ENCODE measurements around the gene FBLN5.
"Not testable (repeated sequence)": the region's sequence is repeated elsewhere in the genome, so short reads cannot be mapped to it uniquely, and the experiment has no call there.

FBLN5 gene

DNA sequence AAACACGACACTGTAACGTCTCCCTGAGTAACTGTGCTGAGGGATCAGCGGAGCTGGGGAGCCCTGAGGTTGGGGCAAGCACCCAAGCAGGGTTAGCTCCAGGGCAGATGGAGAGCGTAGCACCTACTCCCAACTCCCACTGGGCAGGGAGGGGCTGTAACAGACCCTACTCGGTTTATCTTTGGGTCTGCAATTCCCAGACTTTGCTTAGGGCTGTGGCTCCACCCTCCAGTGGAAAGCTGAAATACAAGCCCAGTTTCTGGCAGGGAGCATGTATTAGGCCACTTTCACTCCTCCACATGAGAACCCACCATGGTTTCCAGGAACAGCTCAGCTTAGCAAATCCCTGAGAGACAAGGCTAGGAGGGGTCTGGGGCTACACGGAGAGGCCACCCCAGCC is 62.8 kb downstream of the FBLN5 start:
- DNase-seq (ENCODE audit: low read depth), result no peak

DNA sequence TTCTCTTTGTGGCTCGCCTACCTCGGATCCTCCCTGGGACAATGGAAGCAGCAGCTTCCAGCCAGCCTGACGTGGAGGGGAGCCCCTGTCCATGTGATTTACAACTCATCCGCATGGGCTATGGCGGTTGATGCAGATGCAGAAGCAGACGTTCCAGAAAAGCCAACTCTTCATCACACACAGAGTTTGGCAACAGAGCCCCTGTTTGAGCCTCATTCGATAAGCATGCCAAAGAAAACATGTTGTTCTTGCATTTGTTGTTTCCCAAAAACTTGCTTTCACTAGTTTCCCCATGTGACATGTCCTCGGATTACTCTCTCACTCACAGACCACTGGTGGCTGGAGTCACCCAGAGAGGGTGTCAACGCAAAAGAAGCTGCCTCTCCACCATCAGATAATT is 63.7 kb downstream of the FBLN5 start:
- no peak for DNase-seq (ENCODE audit: low read depth)

DNA sequence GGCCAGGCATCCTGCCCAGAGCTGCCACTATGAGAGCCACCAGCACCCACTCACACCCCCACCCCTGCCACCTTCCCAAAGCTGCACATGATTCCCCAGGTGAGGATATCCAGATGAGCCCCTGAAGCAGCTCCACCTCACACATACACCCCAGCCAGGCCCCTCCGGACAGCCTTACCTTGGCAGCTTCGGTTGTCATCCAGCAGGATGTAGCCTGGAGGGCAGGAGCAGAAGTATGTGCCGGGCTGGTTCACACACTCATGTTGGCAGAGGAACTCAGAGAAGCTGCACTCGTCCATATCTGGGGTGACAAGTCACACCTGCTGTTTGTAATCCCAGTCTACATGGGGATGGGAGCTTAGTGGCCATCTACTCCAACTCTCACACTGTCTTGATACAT is 64.7 kb downstream of the FBLN5 start:
- no peak for DNase-seq (ENCODE audit: low read depth)

- no peak for DNase-seq (ENCODE audit: low read depth)
Observed at GRCh38 chr14:91882369-91882768, 65.1 kb downstream of the FBLN5 start.

- DNase-seq (ENCODE audit: low read depth), result no peak
Observed at GRCh38 chr14:91879196-91879595, 68.3 kb downstream of the FBLN5 start.

- DNase-seq (ENCODE audit: low read depth), result no peak
Observed at GRCh38 chr14:91878274-91878673, 69.2 kb downstream of the FBLN5 start.

DNA sequence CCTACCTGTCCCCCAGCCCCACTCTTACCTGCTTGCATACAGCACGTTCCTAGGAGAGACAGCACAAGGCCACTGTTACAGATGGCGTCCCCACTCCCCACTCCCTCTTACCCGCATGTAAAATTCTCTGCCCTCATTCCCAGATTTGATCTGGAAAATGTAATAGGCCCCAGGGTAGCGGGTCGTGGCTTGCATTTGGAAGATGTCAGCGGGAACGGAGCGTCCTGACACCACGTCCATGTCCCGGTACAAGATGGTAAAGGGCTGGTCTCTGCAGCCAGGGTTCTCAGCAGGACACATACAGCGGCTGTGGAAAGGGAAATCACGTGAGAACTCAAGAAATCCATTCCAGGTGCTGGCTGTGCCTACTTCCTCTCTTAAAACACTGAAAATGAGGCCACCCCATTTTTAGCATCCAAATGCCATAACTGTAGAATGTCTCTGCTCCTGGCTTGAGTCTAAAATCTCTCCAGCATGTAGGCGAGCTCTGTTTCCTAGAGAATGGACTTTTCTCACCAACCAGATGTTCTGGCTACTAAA is 70.0 kb downstream of the FBLN5 start:
- no peak for DNase-seq (ENCODE audit: low read depth)

DNA sequence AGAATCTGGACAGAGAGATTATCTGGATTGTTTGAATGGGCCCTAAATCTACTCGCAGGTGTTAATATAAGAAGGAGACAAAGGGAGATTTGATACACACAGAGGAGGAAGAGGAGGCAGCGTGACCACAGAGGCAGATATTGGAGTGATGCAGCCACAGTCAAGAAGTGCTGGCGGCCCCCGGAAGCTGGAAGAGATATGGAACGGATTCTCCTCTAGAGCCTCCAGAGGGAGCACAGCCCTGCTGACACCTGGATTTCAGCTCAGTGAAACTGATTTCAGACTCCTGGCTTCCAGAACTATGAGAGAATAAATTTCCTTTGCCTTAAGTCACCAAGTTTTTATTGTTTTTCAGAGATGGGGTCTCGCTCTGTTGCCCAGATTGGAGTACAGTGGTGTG is 71.0 kb downstream of the FBLN5 start:
- no peak for DNase-seq (ENCODE audit: low read depth)

GRCh38 chr14:91875525-91876286 is 71.8 kb downstream of the FBLN5 start:
- DNase-seq (ENCODE audit: low read depth), result no peak

GRCh38 chr14:91873471-91874415 is 73.8 kb downstream of the FBLN5 start:
- no peak for DNase-seq (ENCODE audit: low read depth)

GRCh38 chr14:91872517-91873470 is 74.7 kb downstream of the FBLN5 start:
- no peak for DNase-seq (ENCODE audit: low read depth)

DNA sequence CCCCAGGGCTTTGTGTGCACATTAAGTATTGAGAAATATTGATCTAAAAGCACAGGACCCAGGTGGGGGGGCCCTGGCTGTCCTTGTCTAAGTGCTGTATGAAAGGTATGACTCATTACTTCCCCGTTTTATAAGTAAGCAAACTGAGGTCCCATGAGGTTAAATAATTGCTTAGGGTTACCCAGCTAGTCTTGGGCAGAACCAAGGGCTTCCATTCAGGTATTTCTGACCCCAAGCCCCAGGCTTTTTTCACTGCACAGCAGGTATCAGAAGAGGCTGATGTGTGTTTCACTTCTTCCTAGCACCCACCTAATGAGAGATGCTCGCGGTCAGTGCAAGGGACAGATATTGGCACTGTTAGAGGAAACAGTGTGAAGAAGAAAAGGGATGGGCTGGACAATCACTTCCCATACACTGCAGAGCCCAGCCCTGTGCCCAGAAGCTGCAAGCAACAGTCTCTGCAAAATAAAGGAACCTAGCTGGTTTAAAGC is 75.4 kb downstream of the FBLN5 start:
- no peak for DNase-seq (ENCODE audit: low read depth)

- not testable (repeated sequence) for DNase-seq (ENCODE audit: low read depth)
Observed at GRCh38 chr14:91871401-91871800, 76.1 kb downstream of the FBLN5 start.

DNA sequence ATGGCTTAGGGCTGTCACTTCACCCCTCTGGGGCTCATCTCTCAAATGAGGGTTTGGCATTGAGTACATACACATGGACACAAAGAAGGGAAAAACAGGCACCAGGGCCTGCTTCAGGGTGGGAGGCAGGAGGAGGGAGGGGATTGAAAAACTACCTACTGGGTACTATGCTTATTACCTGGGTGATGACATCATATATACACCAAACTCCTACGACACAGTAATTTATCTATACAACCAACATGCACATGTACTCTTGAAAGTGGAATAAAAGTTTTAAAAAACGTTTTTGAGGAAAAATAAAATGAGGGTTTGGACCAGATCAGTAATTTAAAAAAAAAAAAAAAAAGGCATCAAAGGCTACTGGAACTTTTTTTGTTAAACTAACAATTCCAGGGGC is 76.6 kb downstream of the FBLN5 start:
- no peak for DNase-seq (ENCODE audit: low read depth)

- DNase-seq (ENCODE audit: low read depth), result no peak
Observed at GRCh38 chr14:91870001-91870400, 77.5 kb downstream of the FBLN5 start.

- DNase-seq (ENCODE audit: low read depth), result no peak
Observed at GRCh38 chr14:91869556-91869955, 77.9 kb downstream of the FBLN5 start.

DNA sequence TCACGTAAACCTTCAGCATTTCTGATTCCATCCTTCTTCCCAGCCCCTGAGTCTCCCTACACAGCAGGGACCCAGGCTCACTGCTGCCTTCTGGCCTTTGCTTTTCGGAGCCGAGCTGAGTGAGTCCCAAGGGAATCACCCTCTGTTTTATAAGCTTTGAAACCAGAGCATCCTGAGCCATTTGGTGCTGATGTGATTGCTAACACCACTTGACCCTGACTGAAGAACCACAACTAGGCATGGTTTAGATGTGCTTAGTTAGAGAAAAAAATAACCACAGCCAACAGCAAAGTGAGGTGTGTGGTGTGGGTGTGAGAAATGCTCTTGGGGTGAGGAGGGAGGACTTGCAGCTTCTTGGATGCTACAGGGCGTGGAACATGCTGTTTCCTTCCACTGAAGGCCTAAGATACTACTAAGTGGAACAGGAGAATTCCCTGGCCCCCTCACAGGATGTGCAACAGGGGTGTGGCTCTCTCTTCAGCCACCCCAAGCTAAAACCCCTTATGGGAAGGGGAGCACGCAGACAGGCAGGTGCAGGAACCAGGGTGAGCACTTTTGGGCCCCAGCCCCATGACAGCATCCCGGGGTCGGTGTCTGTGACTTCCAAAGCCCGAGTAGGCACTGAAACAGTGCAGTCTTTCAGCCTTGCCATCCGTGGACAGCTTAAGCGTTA is 80.0 kb downstream of the FBLN5 start, which contains the start of gene TC2N:
Gene TC2N (minus strand): TSS at position 221 of the 673 bp plus-strand sequence. CDS start 53,767 bp downstream, outside the sequence.
- no peak for DNase-seq (ENCODE audit: low read depth)

DNA sequence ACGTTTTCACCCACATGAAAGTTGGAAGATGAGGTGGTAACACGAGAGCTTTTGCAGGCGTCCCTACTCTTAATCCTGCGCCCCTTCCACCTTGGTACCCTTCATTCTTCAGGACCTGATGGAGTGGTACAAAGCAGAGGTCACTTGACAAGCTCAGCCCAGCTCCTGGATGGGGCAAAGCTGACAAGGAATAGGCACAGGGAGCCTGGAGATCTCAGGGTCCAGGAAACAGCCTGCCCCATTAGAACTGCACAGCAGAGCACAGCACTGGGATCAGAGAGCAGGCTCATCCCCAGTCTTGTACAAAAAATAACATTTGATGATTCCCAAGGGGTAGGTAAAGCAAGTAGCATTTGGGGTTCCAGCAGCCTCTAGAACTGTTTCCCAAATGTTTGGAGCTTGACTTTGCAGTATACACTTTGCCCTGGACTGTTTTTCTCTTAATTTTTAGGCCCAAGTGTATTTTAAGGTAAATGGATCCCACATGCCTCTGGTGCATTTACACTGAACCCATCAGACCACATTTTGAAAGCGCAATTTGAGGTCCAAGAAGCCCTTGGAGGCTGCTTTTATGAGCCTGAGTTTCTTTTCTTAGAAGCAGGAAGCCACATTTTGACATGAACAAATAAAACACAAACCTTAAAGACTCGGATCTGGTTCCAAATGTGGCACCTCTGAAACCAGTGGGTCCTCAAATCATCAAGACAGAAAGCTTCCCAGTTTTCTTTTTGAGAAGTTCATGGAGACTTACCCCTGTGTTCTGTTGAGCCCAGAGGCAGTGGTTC is 80.8 kb downstream of the FBLN5 start:
- DNase-seq (ENCODE audit: low read depth), result no peak

- no peak for DNase-seq (ENCODE audit: low read depth)
Observed at GRCh38 chr14:91866061-91866460, 81.4 kb downstream of the FBLN5 start.

- no peak for DNase-seq (ENCODE audit: low read depth)
Observed at GRCh38 chr14:91862417-91862816, 85.1 kb downstream of the FBLN5 start.

Measured in stimulated activated CD8-positive, alpha-beta memory T cell treated with anti-CD3 and anti-CD28 coated beads, Interleukin-15, amount 100 ng/mL, for 24 hours (primary cell).